OCI-LY3 (cell line): Measurements from ENCODE around the gene TOGARAM1.

Source experiments
- EZH2phosphoT487 ChIP-seq: fragments of 200-600 bp; shearing (Covaris generic); IDR thresholded peaks from 2 replicates; pipeline ENCODE4 v1.6.1; 2018; ENCODE audit warnings: antibody characterized with exemption, mixed run types, low read depth
- TF ChIP-seq, protein P1 (sequence below): fragments of 200-600, 300-600 bp; sonication (generic); IDR thresholded peaks from 2 replicates; pipeline ENCODE4 v1.5.1; 2014; ENCODE audit warnings: antibody characterized with exemption, low read length, low read depth

DNA sequence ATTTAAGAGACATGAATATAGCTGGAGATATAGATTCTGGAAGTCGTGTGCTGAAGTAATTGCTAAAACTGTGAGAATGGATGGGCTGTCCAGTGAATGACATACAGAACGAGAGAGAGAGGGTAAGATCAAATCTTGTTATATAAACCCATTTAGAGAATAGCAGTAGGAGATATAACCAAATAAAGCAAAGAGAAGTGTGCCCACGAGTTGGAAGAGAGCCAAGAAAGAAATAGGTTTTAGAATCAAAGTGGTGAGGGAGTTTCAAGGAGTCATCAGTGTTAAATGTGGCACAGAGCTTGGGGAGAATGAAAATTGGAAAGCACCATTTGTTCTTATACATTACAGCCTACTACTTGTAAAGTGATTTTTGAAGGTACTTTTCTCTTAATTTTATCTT is 19.2 kb downstream of the TOGARAM1 start:
- TF ChIP-seq, protein P1, sequence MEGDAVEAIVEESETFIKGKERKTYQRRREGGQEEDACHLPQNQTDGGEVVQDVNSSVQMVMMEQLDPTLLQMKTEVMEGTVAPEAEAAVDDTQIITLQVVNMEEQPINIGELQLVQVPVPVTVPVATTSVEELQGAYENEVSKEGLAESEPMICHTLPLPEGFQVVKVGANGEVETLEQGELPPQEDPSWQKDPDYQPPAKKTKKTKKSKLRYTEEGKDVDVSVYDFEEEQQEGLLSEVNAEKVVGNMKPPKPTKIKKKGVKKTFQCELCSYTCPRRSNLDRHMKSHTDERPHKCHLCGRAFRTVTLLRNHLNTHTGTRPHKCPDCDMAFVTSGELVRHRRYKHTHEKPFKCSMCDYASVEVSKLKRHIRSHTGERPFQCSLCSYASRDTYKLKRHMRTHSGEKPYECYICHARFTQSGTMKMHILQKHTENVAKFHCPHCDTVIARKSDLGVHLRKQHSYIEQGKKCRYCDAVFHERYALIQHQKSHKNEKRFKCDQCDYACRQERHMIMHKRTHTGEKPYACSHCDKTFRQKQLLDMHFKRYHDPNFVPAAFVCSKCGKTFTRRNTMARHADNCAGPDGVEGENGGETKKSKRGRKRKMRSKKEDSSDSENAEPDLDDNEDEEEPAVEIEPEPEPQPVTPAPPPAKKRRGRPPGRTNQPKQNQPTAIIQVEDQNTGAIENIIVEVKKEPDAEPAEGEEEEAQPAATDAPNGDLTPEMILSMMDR, result no peak
- no peak for TF ChIP-seq EZH2phosphoT487
